Spinal cord (tissue), 4 donors: Measurements from ENCODE around the gene ESYT2. TPM values are rescaled to one million over a fixed set of nuclear protein-coding genes. Genes with fewer than 3 reads are reported as not detected.

Experiments
- polyA plus RNA-seq, 2 donors: library from polyadenylated mRNA; unstranded; fragments of 120-200 nt; gene quantifications; one replicate each; pipeline ENCODE4 v1.2.1, GENCODE V29; 2013; ENCODE audit not compliant: insufficient read length in 2 of 2
- total RNA-seq, 2 donors: library from RNA; depleted of rRNA in 1 of 2; stranded (reverse); fragments of 120-200 nt in 1 of 2; fragments of >200 nt in 1 of 2; gene quantifications; one replicate each; pipeline versions ENCODE4 v1.2.3 to v1.2.4, GENCODE V29; 2013 to 2014

ESYT2 gene
- total and polyA plus RNA-seq, 4 donors = 28.0 to 73.9 (median 51.9) TPM

Other genes with a start within 250 kb of the ESYT2 start
- 10 to 100 TPM; 18.1 to 33.2 TPM for gene PTPRN2, start 241.7 kb downstream of the ESYT2 start, total RNA-seq
- 10 to 100 TPM; 67.6 to 69.9 TPM for gene PTPRN2, start 241.7 kb downstream of the ESYT2 start, polyA plus RNA-seq
- 10 to 100 TPM; 14.1 to 16.8 TPM for gene NCAPG2, start 124.7 kb downstream of the ESYT2 start, total RNA-seq
- 10 to 100 TPM; 15.8 to 17.5 TPM for gene NCAPG2, start 124.7 kb downstream of the ESYT2 start, polyA plus RNA-seq
- 10 to 100 TPM; 13.0 to 13.3 TPM for gene DYNC2I1, start 27.0 kb upstream of the ESYT2 start, total RNA-seq
- 10 to 100 TPM; 25.9 to 33.6 TPM for gene DYNC2I1, start 27.0 kb upstream of the ESYT2 start, polyA plus RNA-seq